HG03039 (cell line): ENCODE data around the gene CLNK.
"Not testable (repeated sequence)": the region's sequence is repeated elsewhere in the genome, so short reads cannot be mapped to it uniquely, and the experiment has no call there.

Experiments used
- ATAC-seq: cut with Tn5 transposase; IDR thresholded peaks from one replicate; pipeline ENCODE4 v1.9.1; 2021; ENCODE audit warnings: mild to moderate bottlenecking, moderate library complexity; ENCODE audit not compliant: unreplicated experiment

The CLNK gene

GRCh38 chr4:10581022-10581421, 103.5 kb downstream of the CLNK start:
- ATAC-seq: no peak

DNA sequence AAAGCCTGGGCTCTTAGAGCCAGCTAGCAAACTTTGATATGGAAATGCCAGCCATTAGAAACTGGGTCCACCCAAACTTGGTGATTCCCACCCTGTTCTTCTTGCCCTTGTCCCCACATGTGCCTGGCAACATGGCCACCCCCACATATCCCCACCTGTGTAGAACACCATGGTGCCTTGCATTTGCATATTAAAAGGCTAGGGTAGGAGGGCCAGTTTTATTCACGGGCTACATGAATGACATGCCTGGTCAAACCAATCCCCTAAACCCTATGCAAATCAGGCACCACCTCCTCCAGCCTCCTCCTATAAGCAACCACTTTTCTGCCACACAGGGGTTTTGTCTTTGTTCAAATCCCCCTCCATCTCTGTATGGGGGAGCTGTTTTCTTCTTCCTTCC, 104.9 kb downstream of the CLNK start:
- ATAC-seq: no peak

DNA sequence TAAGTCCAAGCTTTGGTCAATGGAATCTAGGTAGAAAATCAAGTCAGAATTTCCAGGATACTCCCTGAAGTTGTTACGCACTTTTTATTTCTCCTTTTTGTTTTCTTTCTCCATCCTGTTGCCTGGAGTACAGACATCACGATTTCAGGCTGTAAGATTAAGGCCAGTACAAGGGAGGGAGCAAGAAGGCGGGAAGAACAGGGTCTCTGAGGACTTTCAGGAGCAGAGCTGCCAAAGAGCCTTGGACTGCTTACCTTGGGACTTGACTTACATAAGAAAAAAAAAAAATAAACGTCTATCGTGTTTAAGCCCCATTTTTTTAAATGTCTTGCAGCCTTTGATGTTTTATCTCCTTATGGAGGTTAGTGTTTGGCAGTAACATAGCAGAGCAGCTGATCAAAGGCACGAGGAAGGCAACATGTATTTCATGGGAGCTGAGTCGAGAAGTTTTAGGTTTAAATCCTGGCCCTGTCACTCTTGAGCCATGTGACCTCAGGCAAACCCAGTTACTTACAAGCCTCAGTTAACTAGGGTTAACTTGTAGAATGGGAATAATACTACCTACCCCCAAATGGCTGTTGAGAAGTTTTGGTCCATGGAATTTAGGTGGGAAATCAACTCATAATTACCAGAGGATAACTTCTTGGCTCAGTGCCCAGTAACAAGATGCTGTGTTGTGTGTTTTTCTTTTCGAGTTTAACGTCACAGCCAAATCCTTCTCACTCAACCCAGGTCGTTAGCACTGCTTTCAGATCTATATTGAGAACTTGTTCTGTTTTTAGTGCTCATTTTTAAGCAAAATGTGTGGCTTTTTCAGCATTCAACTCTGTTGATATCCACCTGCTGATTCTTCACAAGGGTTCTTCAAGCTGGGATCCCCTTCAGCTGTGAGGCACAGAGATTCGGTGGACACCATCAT, 106.8 kb downstream of the CLNK start:
- peak; percentile 61 for ATAC-seq

DNA sequence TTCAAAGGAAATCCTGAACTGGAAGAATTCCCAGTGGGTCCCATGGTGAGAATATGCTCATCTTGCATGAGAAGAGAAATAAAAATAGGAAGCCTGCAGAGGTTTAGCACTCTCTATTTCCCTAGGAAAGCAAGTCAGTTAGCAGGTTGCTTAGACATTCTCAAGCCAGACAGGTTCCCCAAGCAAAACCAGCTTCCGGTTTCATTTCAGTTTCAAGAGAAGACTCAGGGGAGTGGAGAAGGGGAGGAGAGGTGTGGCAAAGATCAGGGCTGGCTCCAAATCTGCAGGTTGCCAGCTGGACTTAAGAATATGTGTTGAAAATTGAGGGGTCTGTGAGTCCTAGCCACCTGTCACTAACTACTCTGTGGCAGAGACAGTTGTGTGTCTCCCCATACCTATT, 107.5 kb downstream of the CLNK start:
- peak; percentile 60 for ATAC-seq

DNA sequence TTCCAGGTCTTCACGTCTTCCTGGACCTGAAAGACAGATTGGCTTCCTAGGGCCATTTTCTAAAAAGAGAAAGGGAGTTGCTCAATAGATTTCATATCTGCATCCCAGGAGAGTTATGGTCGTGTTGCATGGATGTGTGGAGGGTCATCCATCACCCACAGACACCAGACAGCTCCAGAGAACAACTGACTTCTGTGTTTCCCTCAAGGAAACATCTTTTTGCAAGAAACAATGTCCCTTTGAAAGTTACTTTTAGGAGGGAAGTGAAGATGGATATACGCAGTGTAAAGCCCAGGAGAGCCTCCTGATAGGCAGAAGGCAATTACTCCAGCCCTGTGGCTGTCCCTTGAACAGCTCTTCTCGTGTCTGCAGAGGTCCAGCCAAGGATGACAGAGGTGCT, 108.3 kb downstream of the CLNK start:
- no peak for ATAC-seq

DNA sequence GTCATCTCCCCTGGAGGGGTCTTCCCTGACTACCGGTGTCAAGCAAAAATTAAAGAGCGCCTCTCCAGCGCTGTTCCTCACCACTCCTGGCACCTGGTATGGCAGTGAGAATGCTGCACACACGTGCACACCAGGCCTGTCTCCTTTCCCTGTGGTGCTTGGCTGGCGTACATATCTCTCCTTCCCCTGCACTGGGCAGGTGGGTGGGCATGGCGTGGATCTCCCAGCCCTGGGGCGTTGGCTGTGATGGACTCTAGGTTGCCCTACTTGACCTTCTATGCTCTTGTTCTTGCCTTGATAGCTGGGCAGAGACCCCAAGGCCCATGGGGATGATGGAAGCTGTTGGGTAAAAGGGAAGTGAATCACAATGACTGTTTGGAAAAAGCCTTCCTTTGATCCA, 109.2 kb downstream of the CLNK start:
- no peak for ATAC-seq

DNA sequence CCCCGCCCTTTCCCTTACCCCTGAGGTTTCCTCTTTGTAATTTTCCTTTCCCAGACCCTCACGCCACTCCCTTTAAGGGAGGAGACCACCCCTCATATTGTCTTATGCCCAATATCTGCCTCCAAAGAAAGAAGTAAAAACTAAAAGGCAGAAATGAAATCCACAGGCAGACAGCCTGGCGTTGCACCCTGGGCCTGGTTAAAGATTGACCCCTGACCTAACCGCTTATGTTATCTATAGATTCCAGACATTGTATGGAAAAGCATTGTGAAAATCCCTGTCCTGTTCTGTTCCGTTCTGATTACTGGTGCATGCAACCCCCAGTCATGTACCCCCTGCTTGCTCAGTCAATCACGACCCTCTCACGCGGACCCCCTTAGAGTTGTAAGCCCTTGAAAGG, 110.0 kb downstream of the CLNK start:
- ATAC-seq: not testable (repeated sequence)

DNA sequence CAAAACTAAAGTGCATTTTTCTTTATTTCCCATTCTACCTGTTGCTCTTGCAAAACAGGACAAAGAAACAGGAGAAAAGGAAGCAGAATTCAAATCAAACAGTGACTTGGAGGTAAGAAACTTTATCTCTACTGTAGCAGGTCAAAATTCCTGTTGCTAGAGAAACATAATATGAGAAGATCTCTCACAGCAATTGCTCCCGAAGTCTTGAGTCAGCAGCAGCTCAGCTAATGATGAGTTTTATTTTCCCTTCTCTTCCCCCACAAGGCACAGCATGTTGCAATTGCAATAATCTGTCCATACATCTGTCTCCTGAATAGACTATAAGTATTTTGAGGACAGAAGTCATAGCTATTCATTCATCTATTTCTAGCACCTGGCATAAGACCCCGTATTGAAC, 112.7 kb downstream of the CLNK start:
- ATAC-seq: no peak

GRCh38 chr4:10569491-10569890, 115.1 kb downstream of the CLNK start:
- ATAC-seq: no peak

- no peak for ATAC-seq
Measured at GRCh38 chr4:10567766-10568165, 116.8 kb downstream of the CLNK start.

DNA sequence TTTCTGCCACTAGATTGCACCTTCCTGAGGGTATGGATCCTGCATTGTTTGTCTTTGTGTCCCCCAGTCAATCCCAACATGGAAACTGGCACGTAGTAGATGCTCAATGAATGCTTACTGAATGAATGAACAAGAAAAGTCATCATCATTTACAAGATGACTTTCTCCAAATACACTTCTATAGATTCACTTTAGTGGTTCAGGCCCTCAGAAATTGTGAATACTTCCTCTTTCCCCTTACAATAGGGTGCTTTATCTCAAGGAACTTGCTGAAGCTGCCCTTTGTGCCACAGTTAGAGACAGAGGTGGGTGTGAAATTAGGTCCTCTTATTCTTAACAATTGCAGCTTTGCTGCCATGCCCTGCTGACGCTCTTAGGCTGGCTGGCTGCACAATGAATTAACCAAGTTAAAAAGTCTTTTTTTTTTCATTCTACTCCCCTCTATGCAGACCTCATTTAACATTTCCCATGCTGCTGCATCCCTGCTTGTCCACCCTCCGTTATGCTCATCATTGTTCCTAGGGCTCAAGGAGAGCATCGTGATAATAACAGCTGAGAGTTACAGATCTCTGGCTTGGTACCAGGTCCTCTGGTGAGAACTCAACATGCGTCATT, 119.3 kb downstream of the CLNK start:
- no peak for ATAC-seq

DNA sequence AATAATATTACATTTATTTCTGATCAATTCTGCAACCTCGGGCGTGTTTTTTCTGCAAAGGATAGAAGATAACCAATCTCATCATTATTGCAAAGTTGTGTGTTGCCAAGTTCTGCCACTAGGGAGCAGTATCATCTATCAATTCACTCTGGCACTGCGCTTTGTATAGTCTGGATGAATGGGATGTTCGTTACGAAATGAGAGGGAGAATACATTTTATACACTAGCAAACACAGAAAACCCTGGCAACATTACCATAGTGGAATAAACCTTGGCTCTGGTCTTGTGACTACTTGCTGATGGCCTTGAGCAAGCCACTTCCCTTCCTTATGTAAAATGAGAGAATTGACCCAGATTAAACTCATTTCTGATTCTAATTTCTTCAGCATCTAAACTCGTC, 129.9 kb downstream of the CLNK start:
- peak; percentile 87 for ATAC-seq

GRCh38 chr4:10554121-10554520, 130.4 kb downstream of the CLNK start:
- ATAC-seq: no peak

DNA sequence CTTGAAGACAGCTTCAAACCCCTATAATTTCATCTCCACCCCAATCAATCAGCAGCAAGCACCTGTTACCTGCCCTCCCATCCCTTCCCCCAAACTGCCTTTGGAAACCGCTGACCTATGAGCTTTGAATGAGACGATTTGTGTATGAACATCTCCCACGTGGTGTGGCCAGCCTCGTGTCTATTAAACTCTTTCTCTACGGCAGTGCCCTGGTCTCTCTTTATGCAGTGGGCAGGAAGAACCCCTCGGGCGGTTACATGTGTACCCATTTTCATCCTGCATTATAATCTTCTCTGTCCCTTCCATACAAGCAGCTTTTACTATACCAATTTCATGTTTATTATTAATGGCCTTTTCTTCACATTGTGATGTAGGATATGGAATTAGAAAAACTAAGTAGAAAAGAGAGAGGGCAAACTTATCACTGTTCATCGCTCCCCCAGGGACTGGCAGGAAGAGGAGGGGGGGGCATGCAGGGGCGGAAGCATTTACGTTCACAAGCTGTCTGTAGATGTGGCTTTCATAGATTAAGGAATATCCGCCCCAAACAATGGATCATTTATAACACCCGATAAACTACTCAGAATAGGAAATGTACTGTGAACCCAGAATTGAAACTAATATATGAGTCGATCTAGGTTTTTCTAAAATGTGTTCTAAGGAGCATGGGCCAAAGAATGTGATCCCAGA, 131.8 kb downstream of the CLNK start:
- no peak for ATAC-seq

DNA sequence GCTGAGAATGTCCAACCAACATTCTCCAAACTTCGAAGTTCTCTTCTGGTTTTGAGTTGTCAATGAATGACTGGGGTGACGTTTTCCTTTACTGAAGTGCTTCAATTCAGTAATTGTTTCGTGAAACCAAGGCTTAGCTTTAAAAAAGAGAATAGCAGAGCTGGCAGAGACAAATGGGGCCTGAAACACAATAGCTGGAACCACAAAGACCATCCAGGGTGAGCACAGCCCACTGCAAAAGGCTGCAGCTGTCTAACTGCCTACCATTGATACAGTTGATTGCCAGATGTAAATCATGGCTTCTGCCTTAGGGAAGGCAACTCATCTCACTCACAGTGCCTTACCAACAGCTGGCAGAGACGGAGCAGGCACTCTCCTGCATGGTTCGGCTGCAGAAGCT, 148.7 kb downstream of the CLNK start:
- ATAC-seq: no peak

GRCh38 chr4:10534820-10535219, 149.7 kb downstream of the CLNK start:
- ATAC-seq: no peak

DNA sequence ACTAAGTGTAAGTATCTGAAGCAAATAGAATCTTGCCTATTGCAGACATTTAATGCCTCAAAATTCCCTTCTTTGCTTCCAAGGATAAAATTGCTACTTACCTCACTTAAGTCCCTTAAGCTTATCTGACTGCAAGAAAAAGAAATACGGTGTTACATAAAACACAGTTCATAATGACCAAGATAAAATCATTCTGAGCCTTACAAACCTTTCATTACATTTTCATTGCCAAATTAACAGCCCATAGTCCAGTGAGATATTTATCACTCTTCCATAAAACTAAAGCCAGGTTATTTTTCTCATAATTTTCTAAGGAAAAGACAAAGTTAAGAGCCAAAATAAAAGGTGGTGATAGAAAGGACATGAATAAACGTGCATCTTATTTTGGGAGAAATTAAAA, 152.4 kb downstream of the CLNK start:
- no peak for ATAC-seq

- ATAC-seq: no peak
Measured at GRCh38 chr4:10530137-10530786, 154.3 kb downstream of the CLNK start.

DNA sequence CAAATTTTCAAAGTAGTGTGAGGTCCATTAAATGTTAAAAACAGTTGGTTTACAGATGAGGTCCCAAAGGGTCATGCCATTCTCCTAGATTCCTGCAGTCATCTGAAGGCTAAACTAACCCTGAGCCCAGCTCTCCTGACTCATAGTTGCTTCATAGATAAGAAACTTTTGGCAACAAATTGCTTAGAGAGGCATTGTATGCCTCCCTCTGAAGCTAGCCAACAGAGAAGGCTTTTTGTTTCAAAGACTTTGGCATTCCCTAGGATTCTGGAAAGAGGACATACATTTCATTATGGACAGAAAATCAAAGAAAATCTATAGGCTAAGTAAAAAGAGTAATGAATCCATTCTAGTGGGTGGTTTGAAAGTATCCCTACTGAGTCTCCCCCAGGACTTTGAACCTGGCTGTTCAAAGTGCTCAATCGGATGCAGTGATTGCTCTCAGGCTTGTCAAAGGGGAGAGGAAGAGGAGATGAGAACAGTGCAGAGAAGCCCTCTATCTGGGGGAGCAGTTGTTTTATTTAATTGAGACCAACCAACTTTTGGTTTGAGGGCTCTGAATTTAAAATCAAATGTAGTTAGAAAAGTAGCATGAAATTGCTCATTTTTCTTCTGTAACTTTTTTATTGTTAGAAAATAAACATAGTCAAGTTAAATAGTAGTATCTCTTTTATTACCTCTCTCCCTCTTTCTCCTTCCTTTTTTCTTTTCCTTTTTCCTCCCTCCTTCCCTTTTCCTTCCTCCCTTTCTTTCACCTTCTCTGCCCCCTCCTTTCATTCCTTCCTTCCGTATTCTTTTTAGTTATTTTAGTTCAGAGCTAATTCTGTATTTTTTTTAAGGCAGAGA, 155.1 kb downstream of the CLNK start:
- ATAC-seq: no peak

DNA sequence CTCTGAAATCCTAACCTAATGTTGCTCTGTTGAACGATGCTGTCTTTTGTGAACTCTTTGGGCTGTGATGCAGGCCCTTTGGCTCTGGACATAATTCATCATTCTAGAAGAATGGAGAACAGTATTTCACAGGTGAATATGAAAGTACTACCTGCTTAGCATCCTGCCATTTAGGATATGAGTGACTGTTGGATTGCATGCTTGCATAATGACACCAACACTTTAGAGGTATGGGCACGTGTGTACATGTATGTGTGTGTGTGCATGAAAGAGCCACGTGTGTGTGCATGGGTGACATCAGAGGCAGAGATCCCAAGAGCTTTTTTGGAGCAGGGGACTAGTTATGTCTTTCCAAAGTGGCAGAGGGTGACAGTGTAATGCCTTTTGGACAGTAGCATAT, 157.1 kb downstream of the CLNK start:
- no peak for ATAC-seq
